ENCODE measurements around the gene PBRM1. TPM values are rescaled to one million over a fixed set of nuclear protein-coding genes. Genes with fewer than 3 reads are reported as not detected.

The PBRM1 gene
- total and polyA plus RNA-seq, 2 donors from 2014 or later, result 4.1 to 56.2 TPM

DNA sequence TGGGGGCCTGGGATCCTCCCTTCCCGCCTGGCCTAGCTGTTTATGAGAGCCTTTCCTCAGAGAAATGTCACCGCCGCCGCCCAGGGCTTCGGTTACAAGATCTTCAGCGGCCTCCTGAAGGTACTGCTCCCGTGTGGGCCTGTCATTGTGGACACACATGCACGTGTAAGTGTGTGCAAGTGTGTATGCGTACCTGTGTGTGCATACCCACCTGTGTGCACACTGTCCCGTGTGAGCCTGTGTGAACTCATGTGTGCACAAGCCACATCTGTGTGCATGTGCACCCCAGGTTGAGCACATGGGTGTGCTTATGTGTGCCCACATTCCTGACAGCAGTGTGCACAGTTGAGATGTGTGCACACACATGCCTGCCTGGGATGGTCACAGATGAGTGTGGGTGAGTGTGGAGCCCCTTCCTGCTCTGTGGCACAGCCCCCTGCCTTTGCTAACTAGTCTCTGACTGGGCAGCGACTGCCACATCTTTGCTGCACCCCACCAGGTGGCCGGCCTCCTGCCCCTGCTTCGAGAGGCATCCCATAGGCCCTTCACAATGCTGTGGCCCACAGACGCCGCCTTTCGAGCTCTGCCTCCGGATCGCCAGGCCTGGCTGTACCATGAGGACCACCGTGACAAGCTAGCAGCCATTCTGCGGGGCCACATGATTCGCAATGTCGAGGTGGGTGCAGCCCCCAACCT is 166.1 kb downstream of the PBRM1 start:
- no peaks in the 10 kb centered on the region for H3K36me3 ChIP-seq (ENCODE audit: control insufficient read depth in 2 of 3, insufficient read depth in 3 of 3, low read length in 3 of 3)
- intact Hi-C loops (cut with DNase I), result no loop called here
- FAIRE-seq, result no peak

DNA sequence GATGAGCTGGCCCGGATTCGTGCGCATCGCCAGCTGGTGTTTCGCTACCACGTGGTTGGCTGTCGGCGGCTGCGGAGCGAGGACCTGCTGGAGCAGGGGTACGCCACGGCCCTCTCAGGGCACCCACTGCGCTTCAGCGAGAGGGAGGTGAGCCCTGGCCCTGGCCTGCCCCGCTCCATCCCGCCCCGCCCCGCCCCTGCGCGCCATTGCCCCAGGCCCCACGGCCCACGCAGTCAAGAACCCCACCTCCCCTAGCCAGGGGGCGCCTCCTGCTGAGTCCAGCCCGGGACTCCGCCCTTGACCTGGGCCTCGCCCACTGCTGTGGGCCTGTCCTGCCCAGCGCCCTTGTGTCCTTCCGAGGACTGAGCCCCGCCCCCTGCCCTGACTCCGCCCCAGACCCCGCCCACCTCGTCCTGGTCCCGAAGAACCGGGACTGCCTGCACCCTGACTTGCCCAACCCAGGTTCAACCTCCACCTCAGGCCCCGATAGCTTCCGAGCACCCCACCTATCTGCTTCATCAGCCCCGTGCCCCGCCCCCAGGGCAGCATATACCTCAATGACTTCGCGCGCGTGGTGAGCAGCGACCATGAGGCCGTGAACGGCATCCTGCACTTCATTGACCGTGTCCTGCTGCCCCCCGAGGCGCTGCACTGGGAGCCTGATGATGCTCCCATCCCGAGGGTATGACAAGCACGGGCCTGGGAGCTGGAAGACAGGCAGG is 166.8 kb downstream of the PBRM1 start:
- FAIRE-seq (no peak), DNase-seq (peak in 4 of 5 donors; percentile 24 to 84 (median 38))
- peaks cover 0 to 3% (median 0%) of the 10 kb centered on the region in 3 donors for H3K4me1 ChIP-seq (ENCODE audit: control insufficient read depth in 2 of 3, insufficient read depth in 2 of 3, low read depth in 1 of 3, low read length in 3 of 3)
- no peak overlapping the region for H3K9ac ChIP-seq (ENCODE audit: low read length in 3 of 3)
- no peaks in the 10 kb centered on the region for H3K36me3 ChIP-seq (ENCODE audit: control insufficient read depth in 2 of 3, insufficient read depth in 3 of 3, low read length in 3 of 3)
- no peaks in the 10 kb centered on the region for H3K27me3 ChIP-seq (ENCODE audit: control insufficient read depth, insufficient read depth, low read length)
- no peak overlapping the region for H3K4me3 ChIP-seq (ENCODE audit: low read length in 3 of 3)
- intact Hi-C loops (cut with DNase I), result no loop called here
- TF ChIP-seq, protein P1, sequence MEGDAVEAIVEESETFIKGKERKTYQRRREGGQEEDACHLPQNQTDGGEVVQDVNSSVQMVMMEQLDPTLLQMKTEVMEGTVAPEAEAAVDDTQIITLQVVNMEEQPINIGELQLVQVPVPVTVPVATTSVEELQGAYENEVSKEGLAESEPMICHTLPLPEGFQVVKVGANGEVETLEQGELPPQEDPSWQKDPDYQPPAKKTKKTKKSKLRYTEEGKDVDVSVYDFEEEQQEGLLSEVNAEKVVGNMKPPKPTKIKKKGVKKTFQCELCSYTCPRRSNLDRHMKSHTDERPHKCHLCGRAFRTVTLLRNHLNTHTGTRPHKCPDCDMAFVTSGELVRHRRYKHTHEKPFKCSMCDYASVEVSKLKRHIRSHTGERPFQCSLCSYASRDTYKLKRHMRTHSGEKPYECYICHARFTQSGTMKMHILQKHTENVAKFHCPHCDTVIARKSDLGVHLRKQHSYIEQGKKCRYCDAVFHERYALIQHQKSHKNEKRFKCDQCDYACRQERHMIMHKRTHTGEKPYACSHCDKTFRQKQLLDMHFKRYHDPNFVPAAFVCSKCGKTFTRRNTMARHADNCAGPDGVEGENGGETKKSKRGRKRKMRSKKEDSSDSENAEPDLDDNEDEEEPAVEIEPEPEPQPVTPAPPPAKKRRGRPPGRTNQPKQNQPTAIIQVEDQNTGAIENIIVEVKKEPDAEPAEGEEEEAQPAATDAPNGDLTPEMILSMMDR (IDR thresholded peaks at IDR 0.05; ENCODE audit: borderline replicate concordance, extremely low read depth, insufficient read depth), result no peak
- H3K27ac ChIP-seq (ENCODE audit: low read depth in 2 of 2, low read length in 2 of 2), result no peak overlapping the region
- H3K9me3 ChIP-seq (ENCODE audit: control insufficient read depth in 2 of 3, insufficient read depth in 1 of 3, low read length in 3 of 3), result no peaks in the 10 kb centered on the region

More for the DNA sequence above, 166.1 kb downstream of the PBRM1 start:
- Histone ChIP-seq H3K9me3 (ENCODE audit: control insufficient read depth in 2 of 3, insufficient read depth in 1 of 3, low read length in 3 of 3) (no peaks in the 10 kb centered on the region), H3K4me3 (ENCODE audit: low read length in 3 of 3) (no peak overlapping the region), H3K4me1 (ENCODE audit: control insufficient read depth in 2 of 3, insufficient read depth in 2 of 3, low read depth in 1 of 3, low read length in 3 of 3) (peaks cover 0 to 8% (median 0%) of the 10 kb centered on the region in 3 donors), H3K9ac (ENCODE audit: low read length in 3 of 3) (no peak overlapping the region), H3K27me3 (ENCODE audit: control insufficient read depth, insufficient read depth, low read length) (no peaks in the 10 kb centered on the region), H3K27ac (ENCODE audit: low read depth in 2 of 2, low read length in 2 of 2) (no peak overlapping the region)
- peak in 1 of 5 donors; percentile 27 for DNase-seq
- TF ChIP-seq, protein P1 (IDR thresholded peaks at IDR 0.05; ENCODE audit: borderline replicate concordance, extremely low read depth, insufficient read depth), result no peak

DNA sequence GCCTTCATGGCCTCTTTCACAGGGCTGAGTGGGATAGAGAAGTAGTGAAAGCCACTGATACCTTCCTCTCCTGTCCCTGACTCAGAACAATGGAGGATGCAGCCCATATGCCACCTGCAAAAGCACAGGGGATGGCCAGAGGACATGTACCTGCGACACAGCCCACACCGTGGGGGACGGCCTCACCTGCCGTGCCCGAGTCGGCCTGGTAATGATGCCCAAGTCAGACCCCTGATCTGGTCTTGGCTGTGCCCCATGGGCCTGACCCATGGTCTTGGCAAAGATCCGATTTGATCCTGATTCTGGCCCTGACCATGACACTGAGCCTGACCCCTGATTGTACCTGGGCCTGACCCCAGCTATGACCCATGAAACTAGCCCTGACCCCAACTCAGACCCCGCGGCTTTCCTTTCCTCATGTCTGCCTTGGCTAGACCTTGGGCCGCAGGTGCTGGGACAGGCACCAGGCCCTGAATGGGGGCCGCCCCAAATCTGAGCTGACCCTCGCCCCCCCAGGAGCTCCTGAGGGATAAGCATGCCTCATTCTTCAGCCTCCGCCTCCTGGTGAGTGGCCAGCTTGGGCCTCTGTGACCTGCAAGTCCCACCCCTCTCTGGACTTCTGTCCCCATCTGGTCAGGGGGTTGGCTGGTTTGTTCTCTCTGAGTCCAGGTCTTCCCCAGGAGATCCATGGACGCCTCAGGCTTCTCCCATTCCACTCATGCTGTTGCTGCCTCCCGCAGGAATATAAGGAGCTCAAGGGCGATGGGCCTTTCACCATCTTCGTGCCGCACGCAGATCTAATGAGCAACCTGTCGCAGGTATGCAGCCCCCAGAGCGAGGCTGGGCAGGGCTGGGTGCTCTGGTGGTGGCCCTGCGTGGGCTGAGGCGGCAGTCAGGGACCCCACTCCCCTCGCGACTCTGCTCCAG is 167.7 kb downstream of the PBRM1 start:
- Histone ChIP-seq H3K27me3 (ENCODE audit: control insufficient read depth, insufficient read depth, low read length) (no peaks in the 10 kb centered on the region), H3K4me1 (ENCODE audit: control insufficient read depth in 2 of 3, insufficient read depth in 2 of 3, low read depth in 1 of 3, low read length in 3 of 3) (peaks cover 0 to 3% (median 0%) of the 10 kb centered on the region in 3 donors), H3K9ac (ENCODE audit: low read length in 3 of 3) (no peak overlapping the region), H3K9me3 (ENCODE audit: control insufficient read depth in 2 of 3, insufficient read depth in 1 of 3, low read length in 3 of 3) (no peaks in the 10 kb centered on the region), H3K27ac (ENCODE audit: low read depth in 2 of 2, low read length in 2 of 2) (no peak overlapping the region), H3K36me3 (ENCODE audit: control insufficient read depth in 2 of 3, insufficient read depth in 3 of 3, low read length in 3 of 3) (no peaks in the 10 kb centered on the region), H3K4me3 (ENCODE audit: low read length in 3 of 3) (no peak overlapping the region)
- intact Hi-C loops (cut with DNase I), result no loop called here
- TF ChIP-seq, protein P1 (IDR thresholded peaks at IDR 0.05; ENCODE audit: borderline replicate concordance, extremely low read depth, insufficient read depth), result no peak
- no peak for FAIRE-seq
- no peak for DNase-seq

Data from kidney (tissue), 14 donors.